ENCODE measurements around the gene RPTOR.
"Not testable (repeated sequence)": the region's sequence is repeated elsewhere in the genome, so short reads cannot be mapped to it uniquely, and the experiment has no call there.

The RPTOR gene

GRCh38 chr17:80558046-80558445, 13.4 kb downstream of the RPTOR start:
- no peak for DNase-seq

DNA sequence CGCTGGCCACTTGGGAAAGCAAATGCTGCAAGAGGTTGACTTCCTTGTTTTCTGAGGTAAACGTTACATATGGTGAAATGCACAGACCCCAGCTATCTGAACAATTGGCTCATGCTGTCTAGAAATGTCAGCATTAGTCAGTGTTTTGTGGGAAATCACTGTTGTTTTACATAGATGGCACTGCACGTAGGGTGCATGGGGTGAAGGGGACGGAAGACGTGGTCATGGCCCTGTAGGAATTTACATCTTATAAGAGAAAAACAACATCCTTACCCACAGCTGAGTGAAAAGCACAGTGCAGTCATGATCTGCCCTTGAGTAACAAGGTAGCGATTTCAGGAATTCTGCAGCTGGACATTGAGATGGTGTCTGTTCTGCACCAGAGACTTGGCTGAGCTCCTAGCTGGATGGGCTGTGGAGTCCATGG, 15.2 kb downstream of the RPTOR start:
- no peak for DNase-seq

GRCh38 chr17:80561541-80562114, 17.0 kb downstream of the RPTOR start:
- no peak for DNase-seq

DNA sequence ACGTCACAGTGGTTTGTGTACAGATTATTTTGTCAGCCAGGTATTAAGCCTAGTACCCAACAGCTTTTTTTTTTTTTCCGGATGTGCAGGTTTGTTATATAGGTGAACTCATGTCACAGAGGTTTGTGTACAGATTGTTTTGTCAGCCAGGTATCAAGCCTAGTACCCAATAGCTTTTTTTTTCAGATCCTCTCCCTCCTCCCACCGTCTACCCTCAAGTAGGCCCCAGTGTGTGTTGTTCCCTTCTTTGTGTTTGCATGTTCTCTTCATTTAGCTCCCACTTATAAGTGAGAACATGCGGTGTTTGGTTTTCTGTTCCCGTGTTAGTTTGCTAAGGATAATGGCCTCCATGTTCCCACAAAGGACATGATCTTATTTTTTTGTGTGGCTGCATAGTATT, 19.9 kb downstream of the RPTOR start:
- no peak for DNase-seq

DNA sequence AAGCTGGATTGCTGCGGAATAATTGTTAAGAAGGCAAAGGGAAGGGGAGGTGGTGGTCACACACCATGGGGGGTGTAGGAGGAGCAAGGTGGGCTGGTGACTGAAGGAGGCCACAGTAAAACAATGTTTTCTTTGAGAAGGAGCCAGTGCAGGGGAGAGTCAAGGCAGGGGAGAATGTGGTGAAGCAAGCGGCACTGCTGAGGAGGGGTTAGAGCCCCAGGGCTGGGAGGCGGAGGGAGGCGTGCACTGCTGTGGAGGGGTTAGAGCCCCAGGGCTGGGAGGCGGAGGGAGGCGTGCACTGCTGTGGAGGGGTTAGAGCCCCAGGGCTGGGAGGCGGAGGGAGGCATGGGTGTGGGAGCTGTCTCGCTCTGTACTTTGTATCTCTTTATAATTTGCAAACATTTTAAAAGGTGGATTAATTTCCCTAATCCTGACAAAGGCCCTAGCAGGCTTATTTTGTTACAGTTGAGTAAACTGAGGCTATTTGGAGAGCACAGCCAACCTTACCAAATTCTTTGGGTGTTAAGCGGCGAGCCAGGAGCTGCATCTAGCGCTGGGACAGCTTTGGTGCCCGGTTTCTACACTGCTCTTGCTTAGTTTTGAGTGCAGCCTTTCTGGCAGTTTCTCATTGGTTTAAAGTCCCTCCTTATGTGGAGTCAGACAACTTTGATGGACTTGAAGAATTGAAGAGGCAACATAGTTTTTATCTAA, 20.9 kb downstream of the RPTOR start:
- DNase-seq = no peak

GRCh38 chr17:80566054-80566400, 21.4 kb downstream of the RPTOR start:
- no peak for DNase-seq

- no peak for DNase-seq
Observed at GRCh38 chr17:80568246-80568645, 23.6 kb downstream of the RPTOR start.

- no peak for DNase-seq
Observed at GRCh38 chr17:80569924-80570323, 25.3 kb downstream of the RPTOR start.

GRCh38 chr17:80573701-80574100, 29.1 kb downstream of the RPTOR start:
- no peak for DNase-seq

DNA sequence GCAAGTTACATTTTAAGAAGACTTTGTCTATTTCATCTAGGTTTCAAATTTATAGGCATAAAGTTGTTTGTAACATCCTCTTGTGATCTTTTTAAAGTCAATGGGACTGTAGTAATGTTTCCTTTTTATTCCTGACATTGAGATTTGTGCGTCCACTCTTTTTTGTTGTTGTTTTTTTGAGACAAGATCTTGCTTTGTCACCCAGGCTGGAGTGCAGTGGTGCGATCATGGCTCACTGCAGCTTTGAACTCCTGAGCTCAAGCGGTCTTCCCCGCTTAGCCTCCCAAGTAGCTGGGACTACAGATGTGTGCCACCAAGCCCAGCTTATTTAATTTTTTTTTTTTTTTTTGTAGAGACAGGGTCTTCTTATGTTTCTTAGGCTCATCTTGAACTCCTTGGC, 29.9 kb downstream of the RPTOR start:
- DNase-seq = no peak

GRCh38 chr17:80575057-80575875, 30.6 kb downstream of the RPTOR start:
- DNase-seq = peak; percentile 86 to 93

DNA sequence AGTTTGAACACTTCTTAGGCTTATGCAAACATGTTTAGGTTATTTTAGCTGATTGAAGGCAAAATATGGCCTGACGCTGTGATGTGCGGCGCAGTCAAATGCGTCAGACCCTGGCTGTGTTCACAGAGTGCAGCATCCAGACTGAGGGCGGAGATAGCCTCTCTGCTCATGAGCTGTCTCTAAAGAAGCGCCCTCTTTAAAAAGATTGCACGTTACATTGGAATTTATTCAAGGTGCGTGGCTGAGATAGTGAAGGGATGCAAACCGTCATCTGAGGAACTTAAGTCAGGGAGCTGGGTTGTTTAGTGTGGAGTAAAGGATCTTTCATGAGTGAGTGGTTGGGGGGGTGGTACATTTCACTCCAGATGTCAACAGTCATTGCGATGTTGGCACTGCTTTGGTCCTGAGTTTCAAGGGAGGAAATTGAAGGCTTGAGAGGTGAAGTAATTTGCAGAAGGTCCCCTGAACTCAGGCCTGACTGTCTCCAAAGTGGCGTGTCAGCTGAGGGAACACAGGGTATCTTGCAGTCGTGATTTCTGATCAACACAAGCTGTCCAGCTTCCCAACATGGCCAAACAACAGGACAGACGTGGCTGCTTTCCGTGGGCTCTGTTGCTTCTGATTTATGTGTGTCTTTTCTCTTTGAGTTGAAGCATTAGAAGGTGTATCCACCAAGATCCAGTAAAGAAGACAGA, 33.4 kb downstream of the RPTOR start:
- no peak for DNase-seq

- not testable (repeated sequence) for DNase-seq
Observed at GRCh38 chr17:80578668-80579388, 34.2 kb downstream of the RPTOR start.

DNA sequence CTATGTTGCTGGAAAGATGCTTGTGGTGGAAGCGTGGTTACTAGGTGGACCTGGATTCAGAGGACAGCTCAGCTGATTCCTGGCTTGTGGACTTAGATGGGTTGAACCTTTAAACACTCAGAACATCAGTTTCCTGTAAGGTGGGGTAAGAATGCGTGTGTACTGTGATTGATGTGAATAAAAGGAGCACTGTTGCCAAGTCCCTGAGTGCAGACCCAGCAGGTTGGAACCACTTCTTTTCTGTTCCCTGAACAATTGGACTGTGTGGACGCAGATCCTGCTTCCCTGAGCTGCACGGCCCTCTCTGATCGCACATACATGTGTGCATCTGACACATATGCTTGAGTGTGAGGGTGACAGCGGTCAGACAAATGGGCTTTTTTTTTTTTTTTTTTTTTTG, 37.5 kb downstream of the RPTOR start:
- DNase-seq = no peak

DNA sequence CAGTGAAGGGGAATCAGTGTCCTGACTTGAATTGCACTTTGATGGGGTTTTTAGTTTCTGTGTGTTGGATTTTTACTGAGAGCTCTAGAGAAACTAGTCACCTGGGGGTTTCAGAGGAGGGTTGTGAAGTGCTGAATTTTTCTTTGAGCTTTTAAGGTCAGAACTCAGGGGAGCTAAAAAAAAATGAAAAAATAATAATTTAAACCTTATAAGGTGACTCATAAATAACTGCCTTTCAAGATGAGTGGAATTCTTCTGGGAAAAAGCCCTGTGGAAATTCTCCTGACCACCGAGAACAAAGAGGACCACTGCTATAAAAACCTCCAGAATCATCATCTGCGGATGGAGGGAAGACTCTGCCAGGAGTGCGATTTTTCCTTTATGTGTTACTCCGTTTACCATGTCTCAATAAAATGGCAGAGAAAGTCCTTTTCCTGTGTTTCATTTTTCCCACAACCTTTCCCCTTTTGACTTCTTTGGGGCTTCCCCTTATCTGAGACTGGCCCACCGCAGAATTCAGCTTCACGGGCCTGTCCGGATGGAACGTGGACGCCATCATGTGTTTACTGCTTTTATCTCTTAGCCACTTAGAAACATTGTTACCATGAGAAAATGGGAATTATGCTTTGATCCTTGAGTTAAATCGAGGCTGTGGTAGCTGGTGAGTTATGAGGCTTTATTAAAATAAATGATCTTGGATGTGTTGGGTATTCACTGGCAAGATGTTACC, 39.7 kb downstream of the RPTOR start:
- DNase-seq = no peak

DNA sequence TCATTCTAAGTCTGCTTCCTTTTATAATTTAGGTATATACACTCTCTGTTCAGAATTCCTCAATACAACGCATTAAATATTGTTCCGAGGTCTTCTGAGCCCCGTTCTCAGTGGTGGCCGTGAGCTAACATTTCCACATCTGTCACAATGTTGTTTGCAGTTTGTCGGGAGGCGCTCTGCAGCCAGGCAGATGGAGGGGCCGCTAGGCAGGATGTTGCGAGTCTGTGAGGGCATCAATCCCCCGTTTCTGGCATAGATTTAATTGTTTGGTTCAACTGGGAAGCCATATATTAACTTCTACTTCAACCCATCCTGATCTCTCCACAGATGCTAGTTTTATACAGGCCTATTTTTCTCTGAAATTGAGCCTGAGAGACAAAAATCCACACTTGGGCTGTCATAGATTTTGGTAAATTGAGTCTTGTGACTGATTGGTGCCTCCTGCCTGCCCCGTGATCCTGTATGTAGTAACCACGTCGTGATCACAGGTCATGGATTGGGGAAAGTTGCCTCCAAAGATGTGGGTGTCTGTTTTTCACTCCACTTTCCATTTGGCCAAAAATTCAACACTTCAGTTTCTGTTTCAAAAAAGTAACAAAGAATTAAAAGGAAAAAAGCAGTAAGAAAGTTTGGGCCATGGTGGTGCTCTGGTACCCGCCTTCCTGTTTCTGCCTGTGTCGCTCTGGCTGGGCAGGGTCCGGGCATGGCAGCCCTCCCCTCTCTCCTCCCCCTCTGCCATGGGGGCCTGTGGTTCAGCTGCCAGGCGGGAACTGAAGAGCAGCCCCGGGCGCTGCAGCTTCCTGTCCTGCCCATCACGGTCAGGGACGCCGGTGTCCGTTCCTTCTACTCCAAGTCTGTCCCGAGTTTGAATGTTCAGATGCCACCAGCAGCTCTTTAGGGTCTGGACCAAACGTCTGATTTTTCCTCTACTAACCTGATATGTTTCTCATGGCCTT, 41.5 kb downstream of the RPTOR start:
- DNase-seq = no peak

- DNase-seq = no peak
Observed at GRCh38 chr17:80586846-80587228, 42.2 kb downstream of the RPTOR start.

GRCh38 chr17:80588702-80589383, 44.2 kb downstream of the RPTOR start:
- no peak for DNase-seq

GRCh38 chr17:80591788-80592187, 47.1 kb downstream of the RPTOR start:
- DNase-seq = no peak

DNA sequence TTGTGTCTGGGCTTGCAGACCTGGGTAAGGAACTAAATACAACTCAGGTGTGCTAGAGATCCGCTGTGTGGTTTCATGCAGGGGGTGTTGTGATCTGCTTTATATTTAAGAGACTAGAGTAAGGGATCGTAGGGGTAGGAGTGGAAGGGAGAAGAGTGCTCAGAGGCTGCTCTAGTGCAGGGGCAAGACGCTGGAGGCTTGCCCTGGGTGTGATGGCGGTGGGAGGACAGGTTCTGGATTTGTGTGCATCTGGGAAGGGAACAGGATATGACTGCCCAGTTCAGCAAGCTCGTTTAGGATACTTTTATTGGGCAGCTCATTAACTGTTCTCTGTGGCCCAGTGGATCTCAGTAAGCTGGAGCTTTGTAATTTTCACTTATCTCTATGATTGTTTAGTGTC, 47.6 kb downstream of the RPTOR start:
- DNase-seq = no peak

All from stimulated activated CD4-positive, alpha-beta T cell treated with anti-CD3 and anti-CD28 coated beads, Interleukin-4, amount 100 ng/mL, for 4 hours (primary cell).